ENCODE data around the gene TSPAN9.
A peak's percentile ranks its signal among the peaks of the same experiment; 100 is the strongest.

The TSPAN9 gene

GRCh38 chr12:3193755-3194154 is 116.6 kb downstream of the TSPAN9 start:
- Histone ChIP-seq H3K36me3 (ENCODE audit: insufficient read depth, low read depth, low read length) (no peaks in the 10 kb centered on the region), H3K4me1 (ENCODE audit: insufficient read depth, low read length) (peaks cover 16% of the 10 kb centered on the region; the same call in 1 of the 2 replicates), H3K9ac (ENCODE audit: low read depth, low read length) (no peak overlapping the region), H3K27ac (ENCODE audit: low read length) (no peak overlapping the region), H3K4me3 (ENCODE audit: low read length) (no peak overlapping the region), H3K27me3 (ENCODE audit: insufficient read depth, low read length) (peaks cover 16% of the 10 kb centered on the region), H3K9me3 (ENCODE audit: insufficient read depth, low read depth, low read length) (no peaks in the 10 kb centered on the region)

DNA sequence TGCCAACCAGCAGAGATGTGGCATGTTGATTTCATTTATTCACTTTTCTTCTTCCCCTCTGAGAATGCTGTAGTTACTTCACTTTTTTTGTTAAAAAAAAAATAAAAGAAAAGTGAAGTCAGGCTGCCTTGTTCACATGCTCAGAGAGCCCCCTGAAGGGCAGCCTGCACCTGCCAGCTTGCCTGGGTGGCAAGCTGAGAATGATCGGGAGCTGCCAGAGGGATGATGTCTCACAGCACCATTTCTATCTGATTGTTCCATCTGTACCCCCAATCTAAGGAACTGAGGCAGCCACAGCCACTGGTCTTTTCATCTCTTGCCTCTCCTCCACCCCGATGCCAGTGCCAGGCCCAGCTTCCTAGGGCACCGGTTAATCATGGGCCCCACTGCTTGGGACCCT is 118.2 kb downstream of the TSPAN9 start:
- Histone ChIP-seq H3K36me3 (ENCODE audit: insufficient read depth, low read depth, low read length) (no peaks in the 10 kb centered on the region), H3K9ac (ENCODE audit: low read depth, low read length) (no peak overlapping the region), H3K27ac (ENCODE audit: low read length) (no peak overlapping the region), H3K27me3 (ENCODE audit: insufficient read depth, low read length) (peaks cover 31% of the 10 kb centered on the region), H3K9me3 (ENCODE audit: insufficient read depth, low read depth, low read length) (no peaks in the 10 kb centered on the region), H3K4me3 (ENCODE audit: low read length) (no peak overlapping the region), H3K4me1 (ENCODE audit: insufficient read depth, low read length) (peaks cover 16% of the 10 kb centered on the region; the same call in 1 of the 2 replicates)

DNA sequence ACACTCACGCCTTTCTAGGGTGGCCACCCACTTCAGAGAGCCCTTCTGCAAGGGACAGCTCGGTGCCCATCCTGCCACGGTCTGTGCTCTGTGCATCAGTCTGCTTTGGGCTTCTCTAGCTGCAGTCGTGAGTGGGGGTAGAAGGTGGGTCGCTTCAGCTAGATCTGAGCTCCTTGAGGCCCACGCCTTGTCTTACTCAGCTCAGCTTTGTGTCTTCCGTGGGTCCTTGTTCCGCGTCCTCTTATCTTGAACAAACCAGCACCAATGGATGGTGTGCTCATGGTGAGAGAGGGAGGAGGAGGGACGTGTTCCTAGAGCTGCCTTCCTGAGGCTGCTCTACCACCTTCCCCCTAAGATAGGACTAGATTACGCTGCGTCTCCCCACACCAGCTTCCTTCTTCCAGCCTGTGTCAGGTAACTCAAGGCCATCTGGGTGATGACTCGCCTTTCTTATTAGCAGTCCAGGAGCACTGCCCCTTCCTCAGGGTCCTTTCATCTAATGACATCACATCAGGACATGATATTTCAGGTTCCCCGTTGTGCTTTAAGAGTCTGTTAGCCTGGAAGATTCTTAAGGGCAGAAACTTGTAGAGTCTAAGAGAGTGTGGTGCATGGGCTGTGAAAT is 118.8 kb downstream of the TSPAN9 start:
- no peak overlapping the region for H3K4me3 ChIP-seq (ENCODE audit: low read length)
- no peak overlapping the region for H3K27ac ChIP-seq (ENCODE audit: low read length)
- no peaks in the 10 kb centered on the region for H3K9me3 ChIP-seq (ENCODE audit: insufficient read depth, low read depth, low read length)
- H3K4me1 ChIP-seq (ENCODE audit: insufficient read depth, low read length): peaks cover 16% of the 10 kb centered on the region; the same call in 1 of the 2 replicates
- peaks cover 37% of the 10 kb centered on the region for H3K27me3 ChIP-seq (ENCODE audit: insufficient read depth, low read length)
- no peak overlapping the region for H3K9ac ChIP-seq (ENCODE audit: low read depth, low read length)
- no peaks in the 10 kb centered on the region for H3K36me3 ChIP-seq (ENCODE audit: insufficient read depth, low read depth, low read length)

GRCh38 chr12:3196488-3196887 is 119.3 kb downstream of the TSPAN9 start:
- no peaks in the 10 kb centered on the region for H3K9me3 ChIP-seq (ENCODE audit: insufficient read depth, low read depth, low read length)
- peaks cover 42% of the 10 kb centered on the region for H3K27me3 ChIP-seq (ENCODE audit: insufficient read depth, low read length)
- no peak overlapping the region for H3K4me3 ChIP-seq (ENCODE audit: low read length)
- H3K4me1 ChIP-seq (ENCODE audit: insufficient read depth, low read length): peaks cover 20% of the 10 kb centered on the region; the same call in 1 of the 2 replicates
- H3K36me3 ChIP-seq (ENCODE audit: insufficient read depth, low read depth, low read length): no peaks in the 10 kb centered on the region
- no peak overlapping the region for H3K27ac ChIP-seq (ENCODE audit: low read length)
- H3K9ac ChIP-seq (ENCODE audit: low read depth, low read length): no peak overlapping the region

DNA sequence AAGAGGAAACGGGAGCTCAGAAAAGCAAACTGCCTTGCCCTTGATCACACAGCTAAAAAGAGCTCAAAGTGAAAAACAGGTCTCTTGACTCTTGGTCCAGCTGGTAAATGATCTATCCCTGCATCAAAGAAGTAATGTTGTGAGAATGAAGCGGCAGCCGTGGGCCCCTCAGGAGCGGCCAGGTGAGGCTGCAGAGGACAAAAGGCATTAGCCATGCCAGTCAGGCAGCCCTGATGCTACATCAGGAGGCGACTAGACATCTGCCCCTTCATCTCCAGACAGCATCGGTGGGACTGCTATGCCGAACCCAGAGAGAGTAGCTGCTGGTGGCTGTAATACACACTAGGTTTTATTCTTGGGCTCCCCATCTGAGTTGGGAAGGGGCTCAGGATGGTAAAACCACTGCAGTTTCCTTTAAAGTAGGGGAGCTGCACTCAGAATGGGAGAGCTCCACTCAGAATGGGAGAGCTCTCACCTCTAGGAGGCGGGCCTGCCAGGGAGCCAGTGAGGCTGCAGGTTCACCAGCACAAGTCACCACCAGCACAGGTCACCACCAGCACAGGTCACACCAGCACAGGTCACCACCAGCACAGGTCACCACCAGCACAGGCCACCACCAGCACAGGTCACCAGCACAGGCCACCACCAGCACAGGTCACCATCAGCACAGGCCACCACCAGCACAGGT is 120.1 kb downstream of the TSPAN9 start:
- Histone ChIP-seq H3K9ac (ENCODE audit: low read depth, low read length) (no peak overlapping the region), H3K9me3 (ENCODE audit: insufficient read depth, low read depth, low read length) (no peaks in the 10 kb centered on the region), H3K27ac (ENCODE audit: low read length) (no peak overlapping the region), H3K4me1 (ENCODE audit: insufficient read depth, low read length) (peaks cover 21% of the 10 kb centered on the region; the same call in 1 of the 2 replicates), H3K4me3 (ENCODE audit: low read length) (no peak overlapping the region), H3K36me3 (ENCODE audit: insufficient read depth, low read depth, low read length) (no peaks in the 10 kb centered on the region), H3K27me3 (ENCODE audit: insufficient read depth, low read length) (peaks cover 50% of the 10 kb centered on the region)

- no peaks in the 10 kb centered on the region for H3K9me3 ChIP-seq (ENCODE audit: insufficient read depth, low read depth, low read length)
- H3K36me3 ChIP-seq (ENCODE audit: insufficient read depth, low read depth, low read length): no peaks in the 10 kb centered on the region
- no peak overlapping the region; the same call in 1 of the 2 replicates for H3K9ac ChIP-seq (ENCODE audit: low read depth, low read length)
- H3K27ac ChIP-seq (ENCODE audit: low read length): no peak overlapping the region
- H3K4me1 ChIP-seq (ENCODE audit: insufficient read depth, low read length): peaks cover 20% of the 10 kb centered on the region; the same call in 1 of the 2 replicates
- H3K27me3 ChIP-seq (ENCODE audit: insufficient read depth, low read length): peaks cover 62% of the 10 kb centered on the region
- H3K4me3 ChIP-seq (ENCODE audit: low read length): peak overlapping the region; percentile 77
Observed at GRCh38 chr12:3199551-3200031, 122.4 kb downstream of the TSPAN9 start.

DNA sequence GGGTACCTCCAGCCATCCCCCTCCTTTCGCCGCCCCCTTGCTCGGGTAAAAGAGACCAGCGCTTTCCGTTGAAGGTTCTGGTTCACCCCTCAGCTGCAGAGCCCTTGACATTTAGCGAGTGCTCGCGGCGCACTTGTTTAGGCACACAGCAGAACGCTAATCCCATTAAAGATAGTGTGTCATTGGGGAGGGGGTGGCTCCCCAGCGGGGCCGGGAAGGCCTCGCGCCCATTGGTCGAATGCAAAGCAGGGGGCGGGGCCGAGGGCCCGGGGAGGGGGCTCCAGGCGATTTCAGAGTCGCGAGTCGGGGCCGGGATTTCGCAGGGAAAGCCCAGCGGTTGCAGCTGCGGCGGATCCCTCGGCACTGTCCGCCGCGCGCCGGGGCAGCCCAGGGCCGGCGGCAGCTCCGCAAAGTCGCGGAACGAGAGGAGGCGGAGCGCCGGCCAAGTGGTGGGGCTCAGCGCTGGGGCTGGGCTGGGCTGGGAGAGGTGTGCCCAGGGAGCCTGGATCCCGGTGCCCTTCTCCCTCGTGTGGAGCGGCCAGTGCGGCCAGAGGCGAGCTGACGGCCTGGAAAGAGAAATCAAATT is 122.9 kb downstream of the TSPAN9 start:
- no peaks in the 10 kb centered on the region for H3K36me3 ChIP-seq (ENCODE audit: insufficient read depth, low read depth, low read length)
- H3K27ac ChIP-seq (ENCODE audit: low read length): no peak overlapping the region
- peaks cover 62% of the 10 kb centered on the region for H3K27me3 ChIP-seq (ENCODE audit: insufficient read depth, low read length)
- H3K9ac ChIP-seq (ENCODE audit: low read depth, low read length): peak overlapping the region; percentile 30; the same call in 1 of the 2 replicates
- no peaks in the 10 kb centered on the region for H3K9me3 ChIP-seq (ENCODE audit: insufficient read depth, low read depth, low read length)
- peak overlapping the region; percentile 77 for H3K4me3 ChIP-seq (ENCODE audit: low read length)
- peaks cover 16% of the 10 kb centered on the region; the same call in 1 of the 2 replicates for H3K4me1 ChIP-seq (ENCODE audit: insufficient read depth, low read length)

GRCh38 chr12:3200814-3201233 is 123.6 kb downstream of the TSPAN9 start:
- Histone ChIP-seq H3K27me3 (ENCODE audit: insufficient read depth, low read length) (peaks cover 62% of the 10 kb centered on the region), H3K4me1 (ENCODE audit: insufficient read depth, low read length) (peaks cover 16% of the 10 kb centered on the region; the same call in 1 of the 2 replicates), H3K9ac (ENCODE audit: low read depth, low read length) (peak overlapping the region; percentile 30; the same call in 1 of the 2 replicates), H3K4me3 (ENCODE audit: low read length) (peak overlapping the region; percentile 77), H3K36me3 (ENCODE audit: insufficient read depth, low read depth, low read length) (no peaks in the 10 kb centered on the region), H3K27ac (ENCODE audit: low read length) (no peak overlapping the region), H3K9me3 (ENCODE audit: insufficient read depth, low read depth, low read length) (no peaks in the 10 kb centered on the region)

DNA sequence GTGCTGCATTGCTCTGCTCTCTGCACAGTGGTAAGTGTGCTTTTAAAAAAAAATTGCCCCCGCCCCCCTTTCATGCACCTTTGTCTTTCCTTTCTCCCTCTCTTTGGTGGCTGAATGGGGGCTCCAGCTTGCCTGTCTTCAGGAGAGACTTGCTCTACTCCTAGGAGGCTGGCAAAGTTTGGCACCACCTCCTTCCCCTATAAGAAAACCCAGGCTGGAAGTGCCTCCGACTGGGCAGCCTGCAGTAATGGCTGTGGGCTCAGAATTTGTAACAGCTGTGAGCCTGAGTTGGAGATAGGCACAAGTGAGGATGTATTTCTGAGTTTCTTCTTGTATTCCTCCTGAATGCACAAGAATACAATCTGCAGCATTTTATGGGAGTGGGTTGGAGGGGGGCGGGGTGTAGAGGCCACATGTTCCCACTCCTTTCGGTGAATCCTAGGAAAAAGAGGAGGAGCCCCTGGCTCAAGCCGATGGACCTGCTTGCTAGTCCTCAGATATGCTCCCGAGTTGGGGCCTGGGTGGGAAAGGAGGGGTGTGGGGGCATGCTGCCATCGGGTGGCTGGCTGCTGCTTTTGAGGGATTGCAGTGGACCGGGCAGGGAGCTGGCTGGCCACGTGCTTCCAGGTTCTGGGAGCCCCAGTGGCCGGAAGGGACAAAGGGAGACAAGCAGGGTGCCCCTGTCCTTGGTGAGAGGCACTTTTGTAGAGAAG is 124.3 kb downstream of the TSPAN9 start:
- Histone ChIP-seq H3K4me3 (ENCODE audit: low read length) (peak overlapping the region; percentile 77), H3K4me1 (ENCODE audit: insufficient read depth, low read length) (peaks cover 11% of the 10 kb centered on the region; the same call in 1 of the 2 replicates), H3K9me3 (ENCODE audit: insufficient read depth, low read depth, low read length) (no peaks in the 10 kb centered on the region), H3K9ac (ENCODE audit: low read depth, low read length) (peak overlapping the region; percentile 30; the same call in 1 of the 2 replicates), H3K36me3 (ENCODE audit: insufficient read depth, low read depth, low read length) (no peaks in the 10 kb centered on the region), H3K27me3 (ENCODE audit: insufficient read depth, low read length) (peaks cover 59% of the 10 kb centered on the region), H3K27ac (ENCODE audit: low read length) (no peak overlapping the region)

DNA sequence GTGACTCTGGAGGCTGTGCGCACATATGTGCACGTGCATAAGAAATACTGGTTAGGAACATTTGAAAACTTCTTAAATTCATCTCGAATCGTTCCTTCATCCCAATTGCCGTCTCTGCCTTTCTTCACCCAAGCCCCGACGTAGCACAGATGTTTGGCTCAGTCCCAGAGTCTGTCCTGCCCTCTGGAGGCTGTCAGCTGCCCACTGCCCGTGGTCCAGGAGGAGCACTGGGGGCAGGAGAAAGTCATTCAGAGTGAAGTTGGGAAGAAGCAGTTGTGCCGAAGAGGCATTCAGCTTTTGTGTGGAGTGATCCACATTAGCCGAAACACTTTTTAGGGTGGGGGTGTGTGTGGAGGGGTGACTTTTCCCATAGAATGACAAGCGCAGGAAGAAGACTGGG is 124.9 kb downstream of the TSPAN9 start:
- no peak overlapping the region for H3K9ac ChIP-seq (ENCODE audit: low read depth, low read length)
- H3K4me3 ChIP-seq (ENCODE audit: low read length): no peak overlapping the region; the same call in 1 of the 2 replicates

GRCh38 chr12:3202734-3203446 is 125.7 kb downstream of the TSPAN9 start:
- Histone ChIP-seq H3K9ac (ENCODE audit: low read depth, low read length) (no peak overlapping the region), H3K27ac (ENCODE audit: low read length) (no peak overlapping the region), H3K4me3 (ENCODE audit: low read length) (no peak overlapping the region), H3K4me1 (ENCODE audit: insufficient read depth, low read length) (peaks cover 9% of the 10 kb centered on the region; the same call in 1 of the 2 replicates), H3K9me3 (ENCODE audit: insufficient read depth, low read depth, low read length) (no peaks in the 10 kb centered on the region), H3K27me3 (ENCODE audit: insufficient read depth, low read length) (peaks cover 48% of the 10 kb centered on the region), H3K36me3 (ENCODE audit: insufficient read depth, low read depth, low read length) (no peaks in the 10 kb centered on the region)

More for the DNA sequence above, 124.9 kb downstream of the TSPAN9 start:
- Histone ChIP-seq H3K27me3 (ENCODE audit: insufficient read depth, low read length) (peaks cover 53% of the 10 kb centered on the region), H3K9me3 (ENCODE audit: insufficient read depth, low read depth, low read length) (no peaks in the 10 kb centered on the region), H3K4me1 (ENCODE audit: insufficient read depth, low read length) (peaks cover 5% of the 10 kb centered on the region; the same call in 1 of the 2 replicates), H3K36me3 (ENCODE audit: insufficient read depth, low read depth, low read length) (no peaks in the 10 kb centered on the region), H3K27ac (ENCODE audit: low read length) (no peak overlapping the region)
